ENCODE measurements around the gene GRK1.

GRK1 gene

GRCh38 chr13:113774177-113775107, 107.4 kb downstream of the GRK1 start:
- DNase-seq (ENCODE audit: low read depth in 1 of 2, low spot score in 1 of 2), result no peak

- DNase-seq (ENCODE audit: low read depth in 1 of 2, low spot score in 1 of 2), result no peak
Measured at GRCh38 chr13:113775451-113776145, 108.6 kb downstream of the GRK1 start.

- DNase-seq (ENCODE audit: low read depth in 1 of 2, low spot score in 1 of 2), result no peak
Measured at GRCh38 chr13:113776231-113777125, 109.5 kb downstream of the GRK1 start.

- DNase-seq (ENCODE audit: low read depth in 1 of 2, low spot score in 1 of 2), result no peak
Measured at GRCh38 chr13:113777311-113778260, 110.6 kb downstream of the GRK1 start.

GRCh38 chr13:113781571-113781970, 114.6 kb downstream of the GRK1 start:
- DNase-seq (ENCODE audit: low read depth in 1 of 2, low spot score in 1 of 2), result no peak

GRCh38 chr13:113782472-113782871, 115.5 kb downstream of the GRK1 start:
- DNase-seq (ENCODE audit: low read depth in 1 of 2, low spot score in 1 of 2), result no peak

GRCh38 chr13:113783200-113783881, 116.3 kb downstream of the GRK1 start:
- DNase-seq (ENCODE audit: low read depth in 1 of 2, low spot score in 1 of 2), result no peak

GRCh38 chr13:113783966-113784644, 117.1 kb downstream of the GRK1 start:
- DNase-seq (ENCODE audit: low read depth in 1 of 2, low spot score in 1 of 2), result no peak

GRCh38 chr13:113784645-113785024, 117.6 kb downstream of the GRK1 start:
- no peak for DNase-seq (ENCODE audit: low read depth in 1 of 2, low spot score in 1 of 2)

GRCh38 chr13:113785051-113786010, 118.3 kb downstream of the GRK1 start:
- no peak for DNase-seq (ENCODE audit: low read depth in 1 of 2, low spot score in 1 of 2)

GRCh38 chr13:113786262-113786841, 119.3 kb downstream of the GRK1 start:
- DNase-seq (ENCODE audit: low read depth in 1 of 2, low spot score in 1 of 2), result no peak

All from activated CD4-positive, alpha-beta T cell treated with anti-CD3 and anti-CD28 coated beads, Interleukin-2, amount 50 U/mL, for 24 hours (primary cell).